Kidney (tissue), 14 donors: ENCODE data around the gene DLX5. TPM values are rescaled to one million over a fixed set of nuclear protein-coding genes. Genes with fewer than 3 reads are reported as not detected.
"Not testable (repeated sequence)": the region's sequence is repeated elsewhere in the genome, so short reads cannot be mapped to it uniquely, and the experiment has no call there.

Experiments used
- DNase-seq, 5 donors: peaks; one replicate each; pipeline ENCODE4 v3.0.0-alpha.2; 2013 to 2020
- FAIRE-seq: peaks from 2 replicates; lab custom pipeline; 2012; peaks lifted over from hg19 to GRCh38; lab: Jason Lieb, UNC
- H3K27ac ChIP-seq, 2 donors: one replicate each; pipeline ENCODE4 v1.7.0; 2013; ENCODE audit warnings: low read depth in 2 of 2, low read length in 2 of 2, inconsistent platforms in 1 of 2
- H3K27me3 ChIP-seq: one replicate; pipeline ENCODE4 v1.7.1; 2013; ENCODE audit warnings: low read length, inconsistent platforms; ENCODE audit not compliant: control insufficient read depth, insufficient read depth
- H3K36me3 ChIP-seq, 3 donors: one replicate each; pipeline versions ENCODE4 v1.7.0 to v1.7.1; 2013; ENCODE audit warnings: low read length in 3 of 3, control low read depth in 1 of 3, inconsistent platforms in 1 of 3; ENCODE audit not compliant: insufficient read depth in 3 of 3, control insufficient read depth in 2 of 3
- H3K4me1 ChIP-seq, 3 donors: one replicate each; pipeline versions ENCODE4 v1.7.0 to v1.7.1; 2013; ENCODE audit warnings: low read length in 3 of 3, inconsistent platforms in 1 of 3, low read depth in 1 of 3; ENCODE audit not compliant: control insufficient read depth in 2 of 3, insufficient read depth in 2 of 3
- H3K4me3 ChIP-seq, 3 donors: one replicate each; pipeline versions ENCODE4 v1.7.0 to v1.8.1; 2013; ENCODE audit warnings: low read length in 3 of 3, control low read depth in 1 of 3, inconsistent platforms in 1 of 3
- H3K9ac ChIP-seq, 3 donors: one replicate each; pipeline versions ENCODE4 v1.7.0 to v1.7.1; 2013; ENCODE audit warnings: low read length in 3 of 3, control low read depth in 1 of 3, inconsistent platforms in 1 of 3
- H3K9me3 ChIP-seq, 3 donors: one replicate each; pipeline versions ENCODE4 v1.7.0 to v1.7.1; 2013; ENCODE audit warnings: low read length in 3 of 3, control low read depth in 1 of 3, inconsistent platforms in 1 of 3; ENCODE audit not compliant: control insufficient read depth in 2 of 3, insufficient read depth in 1 of 3
- CTCF ChIP-seq: IDR thresholded peaks from 3 replicates; pipeline ENCODE4 v1.5.1; 2012; ENCODE audit warnings: mild to moderate bottlenecking, moderate library complexity, borderline replicate concordance; ENCODE audit not compliant: insufficient read depth; ENCODE audit errors: extremely low read depth
- intact Hi-C: fragments of 100-400 bp; cut with DNase I; formaldehyde crosslinking; loops from one replicate; pipeline ENCODE4 v1.11.1; 2022
- polyA plus RNA-seq: library from polyadenylated mRNA; stranded (reverse); fragments of 350-450 nt; fragmentation: Illumina TruSeq; extraction: RNeasy Lipid Tissue Mini Kit (QIAGEN cat#74804); gene quantifications from one replicate; pipeline ENCODE4 v1.2.3, GENCODE V29; 2014; ENCODE audit warnings: low read depth, low replicate concordance; ENCODE audit not compliant: insufficient read depth
- total RNA-seq: library from RNA; stranded (reverse); fragmentation: NEBNext Ultra II Directional; extraction: Animal tissue kit (Norgen Biotek cat#: 25700); gene quantifications from one replicate; pipeline ENCODE4 v1.2.1, GENCODE V29; 2021
- donor health status: control.
- donor health status: control.
- donor health status: control.
- donor health status: control.
- donor health status: control.
- donor health status: DM: yes; HTN: yes; CAD: no.
- donor health status: Normal renal cell carcinoma (clear cell type).

DLX5 gene
- total and polyA plus RNA-seq, 2 donors from 2014 or later, result 0.82 TPM; not detected in 1

- H3K4me3 ChIP-seq, result no peak overlapping the region
- intact Hi-C loops, result no loop called here
- FAIRE-seq, result no peak
Measured at GRCh38 chr7:97064020-97064419, 39.4 kb upstream of the DLX5 start.

GRCh38 chr7:97043281-97043680 lies 18.6 kb upstream of the DLX5 start:
- Histone ChIP-seq H3K27ac (no peak overlapping the region), H3K9me3 (no peaks in the 10 kb centered on the region), H3K27me3 (no peaks in the 10 kb centered on the region), H3K4me3 (no peak overlapping the region), H3K36me3 (no peaks in the 10 kb centered on the region), H3K9ac (no peak overlapping the region), H3K4me1 (no peaks in the 10 kb centered on the region)
- FAIRE-seq, result no peak
- no peak for DNase-seq
- intact Hi-C loops, result no loop called here
- no peak for TF ChIP-seq CTCF

More at GRCh38 chr7:97064020-97064419, 39.4 kb upstream of the DLX5 start:
- Histone ChIP-seq H3K9ac (no peak overlapping the region), H3K27me3 (no peaks in the 10 kb centered on the region), H3K36me3 (no peaks in the 10 kb centered on the region), H3K27ac (no peak overlapping the region), H3K9me3 (peaks cover 0 to 3% (median 0%) of the 10 kb centered on the region in 3 donors), H3K4me1 (no peaks in the 10 kb centered on the region)
- DNase-seq, result no peak
- TF ChIP-seq CTCF, result no peak

GRCh38 chr7:97039374-97040065 lies 14.9 kb upstream of the DLX5 start:
- FAIRE-seq (no peak), DNase-seq (no peak)
- intact Hi-C loops, result no loop called here
- Histone ChIP-seq H3K4me1 (no peaks in the 10 kb centered on the region), H3K36me3 (no peaks in the 10 kb centered on the region), H3K9me3 (no peaks in the 10 kb centered on the region), H3K9ac (no peak overlapping the region), H3K27ac (no peak overlapping the region), H3K27me3 (no peaks in the 10 kb centered on the region), H3K4me3 (no peak overlapping the region)
- TF ChIP-seq CTCF, result no peak

GRCh38 chr7:97034213-97034852 lies 9.7 kb upstream of the DLX5 start:
- H3K27me3 ChIP-seq, H3K36me3 ChIP-seq, intact Hi-C loops, FAIRE-seq, H3K4me3 ChIP-seq, H3K9ac ChIP-seq, H3K27ac ChIP-seq, DNase-seq, H3K4me1 ChIP-seq, H3K9me3 ChIP-seq: not testable (repeated sequence)
